ENCODE measurements around the gene FIBCD1. TPM values are rescaled to one million over a fixed set of nuclear protein-coding genes. Genes with fewer than 3 reads are reported as not detected.

FIBCD1 gene
- total and polyA plus RNA-seq, 9 of the 15 experiments (the other 6 are each of a cell fraction or from before 2014, with no cell fraction given), result 0.53 to 1.2 (median 0.95) TPM; not detected in 4

DNA sequence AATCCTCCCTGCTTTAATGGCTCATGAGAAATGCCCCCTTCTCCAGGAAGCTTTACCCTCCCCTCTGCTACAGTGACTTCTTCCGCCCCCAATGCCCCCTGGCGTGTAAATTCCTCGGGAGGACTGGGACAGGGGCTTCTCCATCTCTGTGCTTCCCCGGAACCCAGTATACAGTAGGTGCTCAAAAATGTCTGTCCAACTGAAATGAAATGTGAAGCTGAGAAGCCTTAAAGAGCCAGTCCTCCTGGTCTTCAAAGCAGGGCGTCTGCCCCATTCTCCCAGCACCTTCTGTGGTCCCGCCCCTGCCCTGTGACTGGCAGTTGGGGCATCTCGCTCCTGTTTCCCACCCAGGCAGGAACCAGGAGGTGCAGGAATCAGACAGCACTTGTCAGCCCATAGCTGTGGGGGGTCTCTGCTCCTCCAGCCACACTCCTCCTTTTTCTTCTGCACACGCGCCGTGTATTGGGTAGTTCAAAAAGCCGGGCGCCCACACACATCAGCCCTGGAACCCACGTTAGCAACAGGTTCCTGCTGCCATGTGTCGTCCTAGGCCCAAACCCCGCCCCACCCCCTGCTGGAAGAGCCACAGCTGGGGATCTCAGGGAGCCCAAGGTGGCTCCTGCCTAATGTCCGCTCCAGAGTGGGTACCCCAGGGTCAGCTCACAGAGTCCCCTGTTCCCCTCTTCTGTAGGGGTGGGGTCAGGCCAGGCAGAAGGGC lies 16.0 kb downstream of the FIBCD1 start:
- H3K9me3 ChIP-seq (replicated peaks; ENCODE audit: control insufficient read depth, insufficient read depth, low read depth, low read length), result no peaks in the 10 kb centered on the region
- H3K79me2 ChIP-seq (ENCODE audit: control insufficient read depth, insufficient read depth, low read length), result no peaks in the 10 kb centered on the region
- H3K4me2 ChIP-seq (ENCODE audit: insufficient read depth, low read length), result no peak overlapping the region
- in situ Hi-C loops (cut with MboI) (no loop called here), intact Hi-C loops (cut with micrococcal nuclease) (no loop called here)
- peak; percentile 23 for FAIRE-seq
- H4K20me1 ChIP-seq (replicated peaks; ENCODE audit: control insufficient read depth, insufficient read depth, low read length), result peaks cover 84% of the 10 kb centered on the region
- H3K9ac ChIP-seq (ENCODE audit: insufficient read depth in 1 of 2, low read depth in 2 of 2, low read length in 2 of 2), result peak overlapping the region in 1 of 2 experiments; percentile 13; a peak in 1 of 4 replicates
- 7% methylated on average over 16 of the region's 16 CpGs for WGBS (ENCODE audit: insufficient coverage, low coverage, missing lambda C conversion rate)
- peak in 3 of 4 experiments; percentile 67 to 71 (median 67) for DNase-seq (ENCODE audit: extremely low read depth in 1 of 4, low spot score in 3 of 4)
- ChIA-PET POLR2A (interaction anchor here (0.7 to 26.8 kb wide), 9 partner anchors 2 to 75 kb away, joined by 3 to 582 read pairs (median 4); no protein-coding TSS in a partner anchor), CTCF (ENCODE audit: low intra/inter-chr PET ratio) (no interaction called here)
- BruUV-seq (replicated peaks), result no TSS peak
- peaks cover 95 to 100% of the 10 kb centered on the region in 2 experiments for H3K27me3 ChIP-seq (ENCODE audit: control insufficient read depth in 2 of 2, insufficient read depth in 2 of 2, low read length in 2 of 2)
- no peaks in the 10 kb centered on the region for H3K9me1 ChIP-seq (ENCODE audit: control insufficient read depth, insufficient read depth, low read length)
- no peak for ATAC-seq
- peaks cover 0 to 51% of the 10 kb centered on the region in 2 experiments; a peak in 1 of 5 replicates for H3K4me1 ChIP-seq (replicated peaks in 1 of 2; ENCODE audit: control insufficient read depth in 2 of 2, insufficient read depth in 2 of 2, low read length in 2 of 2)
- H3K4me3 ChIP-seq, result no peak overlapping the region
- no peak overlapping the region for H2AFZ ChIP-seq (ENCODE audit: low read depth, low read length)
- no peaks in the 10 kb centered on the region for H3K36me3 ChIP-seq (ENCODE audit: control insufficient read depth, insufficient read depth, low read length)
- H3K27ac ChIP-seq (ENCODE audit: extremely low read depth, low read depth, low read length), result no peak overlapping the region
- TF ChIP-seq MAFF (IDR thresholded peaks at IDR 0.05; ENCODE audit: low read length) (no peak), SIN3B (IDR thresholded peaks at IDR 0.05; ENCODE audit: low read depth) (no peak), JUNB (CRISPR knock-in tag; conservative IDR thresholded peaks at IDR 0.05) (no peak), ZNF24 (IDR thresholded peaks at IDR 0.05) (no peak), MXI1 (IDR thresholded peaks at IDR 0.05; ENCODE audit: low read depth, low read length) (no peak), ZFP36 (IDR thresholded peaks at IDR 0.05; ENCODE audit: low read depth, low read length, partially characterized antibody) (peak; percentile 26), BCOR (IDR thresholded peaks at IDR 0.05) (no peak), PHTF2 (CRISPR knock-in tag; IDR thresholded peaks at IDR 0.05) (no peak), RBM15 (IDR thresholded peaks at IDR 0.05; ENCODE audit: insufficient read depth, low read length) (no peak)
- TF ChIP-seq, protein P1, sequence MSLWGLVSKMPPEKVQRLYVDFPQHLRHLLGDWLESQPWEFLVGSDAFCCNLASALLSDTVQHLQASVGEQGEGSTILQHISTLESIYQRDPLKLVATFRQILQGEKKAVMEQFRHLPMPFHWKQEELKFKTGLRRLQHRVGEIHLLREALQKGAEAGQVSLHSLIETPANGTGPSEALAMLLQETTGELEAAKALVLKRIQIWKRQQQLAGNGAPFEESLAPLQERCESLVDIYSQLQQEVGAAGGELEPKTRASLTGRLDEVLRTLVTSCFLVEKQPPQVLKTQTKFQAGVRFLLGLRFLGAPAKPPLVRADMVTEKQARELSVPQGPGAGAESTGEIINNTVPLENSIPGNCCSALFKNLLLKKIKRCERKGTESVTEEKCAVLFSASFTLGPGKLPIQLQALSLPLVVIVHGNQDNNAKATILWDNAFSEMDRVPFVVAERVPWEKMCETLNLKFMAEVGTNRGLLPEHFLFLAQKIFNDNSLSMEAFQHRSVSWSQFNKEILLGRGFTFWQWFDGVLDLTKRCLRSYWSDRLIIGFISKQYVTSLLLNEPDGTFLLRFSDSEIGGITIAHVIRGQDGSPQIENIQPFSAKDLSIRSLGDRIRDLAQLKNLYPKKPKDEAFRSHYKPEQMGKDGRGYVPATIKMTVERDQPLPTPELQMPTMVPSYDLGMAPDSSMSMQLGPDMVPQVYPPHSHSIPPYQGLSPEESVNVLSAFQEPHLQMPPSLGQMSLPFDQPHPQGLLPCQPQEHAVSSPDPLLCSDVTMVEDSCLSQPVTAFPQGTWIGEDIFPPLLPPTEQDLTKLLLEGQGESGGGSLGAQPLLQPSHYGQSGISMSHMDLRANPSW (CRISPR knock-in tag; IDR thresholded peaks at IDR 0.05), result peak; percentile 26; the same call in 1 of the 2 replicates
- TF ChIP-seq, protein P2, sequence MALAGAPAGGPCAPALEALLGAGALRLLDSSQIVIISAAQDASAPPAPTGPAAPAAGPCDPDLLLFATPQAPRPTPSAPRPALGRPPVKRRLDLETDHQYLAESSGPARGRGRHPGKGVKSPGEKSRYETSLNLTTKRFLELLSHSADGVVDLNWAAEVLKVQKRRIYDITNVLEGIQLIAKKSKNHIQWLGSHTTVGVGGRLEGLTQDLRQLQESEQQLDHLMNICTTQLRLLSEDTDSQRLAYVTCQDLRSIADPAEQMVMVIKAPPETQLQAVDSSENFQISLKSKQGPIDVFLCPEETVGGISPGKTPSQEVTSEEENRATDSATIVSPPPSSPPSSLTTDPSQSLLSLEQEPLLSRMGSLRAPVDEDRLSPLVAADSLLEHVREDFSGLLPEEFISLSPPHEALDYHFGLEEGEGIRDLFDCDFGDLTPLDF (CRISPR knock-in tag; IDR thresholded peaks at IDR 0.05), result peak; percentile 45; the same call in 1 of the 2 replicates
- TF ChIP-seq, protein P3, sequence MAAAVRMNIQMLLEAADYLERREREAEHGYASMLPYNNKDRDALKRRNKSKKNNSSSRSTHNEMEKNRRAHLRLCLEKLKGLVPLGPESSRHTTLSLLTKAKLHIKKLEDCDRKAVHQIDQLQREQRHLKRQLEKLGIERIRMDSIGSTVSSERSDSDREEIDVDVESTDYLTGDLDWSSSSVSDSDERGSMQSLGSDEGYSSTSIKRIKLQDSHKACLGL (CRISPR knock-in tag; IDR thresholded peaks at IDR 0.05; ENCODE audit: borderline replicate concordance, poor library complexity, severe bottlenecking), result no peak
- TF ChIP-seq, protein P4, sequence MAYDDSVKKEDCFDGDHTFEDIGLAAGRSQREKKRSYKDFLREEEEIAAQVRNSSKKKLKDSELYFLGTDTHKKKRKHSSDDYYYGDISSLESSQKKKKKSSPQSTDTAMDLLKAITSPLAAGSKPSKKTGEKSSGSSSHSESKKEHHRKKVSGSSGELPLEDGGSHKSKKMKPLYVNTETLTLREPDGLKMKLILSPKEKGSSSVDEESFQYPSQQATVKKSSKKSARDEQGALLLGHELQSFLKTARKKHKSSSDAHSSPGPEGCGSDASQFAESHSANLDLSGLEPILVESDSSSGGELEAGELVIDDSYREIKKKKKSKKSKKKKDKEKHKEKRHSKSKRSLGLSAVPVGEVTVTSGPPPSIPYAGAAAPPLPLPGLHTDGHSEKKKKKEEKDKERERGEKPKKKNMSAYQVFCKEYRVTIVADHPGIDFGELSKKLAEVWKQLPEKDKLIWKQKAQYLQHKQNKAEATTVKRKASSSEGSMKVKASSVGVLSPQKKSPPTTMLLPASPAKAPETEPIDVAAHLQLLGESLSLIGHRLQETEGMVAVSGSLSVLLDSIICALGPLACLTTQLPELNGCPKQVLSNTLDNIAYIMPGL (CRISPR knock-in tag; IDR thresholded peaks at IDR 0.05), result peak; percentile 30; the same call in 1 of the 2 replicates
- TF ChIP-seq, protein P5, sequence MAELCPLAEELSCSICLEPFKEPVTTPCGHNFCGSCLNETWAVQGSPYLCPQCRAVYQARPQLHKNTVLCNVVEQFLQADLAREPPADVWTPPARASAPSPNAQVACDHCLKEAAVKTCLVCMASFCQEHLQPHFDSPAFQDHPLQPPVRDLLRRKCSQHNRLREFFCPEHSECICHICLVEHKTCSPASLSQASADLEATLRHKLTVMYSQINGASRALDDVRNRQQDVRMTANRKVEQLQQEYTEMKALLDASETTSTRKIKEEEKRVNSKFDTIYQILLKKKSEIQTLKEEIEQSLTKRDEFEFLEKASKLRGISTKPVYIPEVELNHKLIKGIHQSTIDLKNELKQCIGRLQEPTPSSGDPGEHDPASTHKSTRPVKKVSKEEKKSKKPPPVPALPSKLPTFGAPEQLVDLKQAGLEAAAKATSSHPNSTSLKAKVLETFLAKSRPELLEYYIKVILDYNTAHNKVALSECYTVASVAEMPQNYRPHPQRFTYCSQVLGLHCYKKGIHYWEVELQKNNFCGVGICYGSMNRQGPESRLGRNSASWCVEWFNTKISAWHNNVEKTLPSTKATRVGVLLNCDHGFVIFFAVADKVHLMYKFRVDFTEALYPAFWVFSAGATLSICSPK (IDR thresholded peaks at IDR 0.05; ENCODE audit: borderline replicate concordance), result no peak

Measured in K562 (cell line).